Measurements from ENCODE around the gene DENND4A. TPM values are rescaled to one million over a fixed set of nuclear protein-coding genes. Genes with fewer than 3 reads are reported as not detected.

The DENND4A gene
- total RNA-seq, 1 donor from 2014 or later = 13.9 TPM

- Histone ChIP-seq H4K20me1 (ENCODE audit: insufficient read depth, low read length) (no peaks in the 10 kb centered on the region), H3K27ac (ENCODE audit: low read depth, low read length) (no peak overlapping the region), H3K79me2 (ENCODE audit: insufficient read depth, low read length) (no peaks in the 10 kb centered on the region), H3K9me3 (ENCODE audit: insufficient read depth, low read depth, low read length) (no peaks in the 10 kb centered on the region), H3K36me3 (ENCODE audit: insufficient read depth, low read length) (peaks cover 19% of the 10 kb centered on the region), H3K27me3 (ENCODE audit: insufficient read depth, low read length) (no peaks in the 10 kb centered on the region), H3K4me3 (ENCODE audit: insufficient read depth, low read depth, low read length) (no peak overlapping the region), H3K4me1 (ENCODE audit: insufficient read depth, low read length) (no peaks in the 10 kb centered on the region), H3K4me2 (ENCODE audit: low read length) (no peak overlapping the region), H3K9ac (ENCODE audit: low read length) (no peak overlapping the region), H2AFZ (ENCODE audit: low read depth, low read length) (no peak overlapping the region)
- FAIRE-seq (no peak), DNase-seq (ENCODE audit: low read depth) (no peak)
- peaks cover 2% of the 10 kb centered on the region for H3K9me3 Mint-ChIP-seq (ENCODE audit: unreplicated experiment)
- H3K27ac Mint-ChIP-seq (ENCODE audit: unreplicated experiment) = no peak overlapping the region
- H3K4me1 Mint-ChIP-seq (ENCODE audit: low read depth, unreplicated experiment) = no peaks in the 10 kb centered on the region
- peaks cover 8% of the 10 kb centered on the region for H3K36me3 Mint-ChIP-seq (ENCODE audit: low read depth, unreplicated experiment)
- H3K27me3 Mint-ChIP-seq (ENCODE audit: low read depth, unreplicated experiment) = no peaks in the 10 kb centered on the region
- no peak overlapping the region for H3K4me3 Mint-ChIP-seq (ENCODE audit: unreplicated experiment)
- TF ChIP-seq CTCF (IDR thresholded peaks at IDR 0.05; ENCODE audit: insufficient read depth, low read depth, low read length) (no peak), EZH2 (IDR thresholded peaks at IDR 0.05; ENCODE audit: insufficient read depth, low read length) (no peak)
Observed at GRCh38 chr15:65695081-65695480, 97.0 kb downstream of the DENND4A start.

DNA sequence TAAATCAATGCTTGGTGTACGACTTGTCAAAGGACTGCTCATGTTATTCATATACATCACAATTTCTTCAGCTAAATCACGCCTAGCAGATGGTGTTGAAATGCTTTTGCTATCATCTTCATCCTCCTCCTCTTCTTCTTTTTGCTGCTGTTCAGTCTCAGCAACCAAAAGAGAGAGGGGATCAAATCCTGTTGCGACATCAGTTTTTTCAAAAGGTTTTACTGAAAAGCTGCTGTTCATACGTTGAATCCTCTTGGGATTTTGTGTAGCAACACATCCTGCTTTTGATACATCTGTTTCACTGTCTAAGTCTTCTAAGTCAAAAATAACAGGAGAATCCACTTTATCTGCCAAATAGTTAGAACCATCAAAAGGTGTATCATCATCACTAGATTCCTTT, 101.3 kb downstream of the DENND4A start:
- FAIRE-seq (no peak), DNase-seq (ENCODE audit: low read depth) (no peak)
- Histone ChIP-seq H3K27me3 (ENCODE audit: insufficient read depth, low read length) (no peaks in the 10 kb centered on the region), H3K4me3 (ENCODE audit: insufficient read depth, low read depth, low read length) (no peak overlapping the region), H2AFZ (ENCODE audit: low read depth, low read length) (no peak overlapping the region), H3K9me3 (ENCODE audit: insufficient read depth, low read depth, low read length) (no peaks in the 10 kb centered on the region), H3K36me3 (ENCODE audit: insufficient read depth, low read length) (peaks cover 14% of the 10 kb centered on the region), H4K20me1 (ENCODE audit: insufficient read depth, low read length) (no peaks in the 10 kb centered on the region), H3K4me1 (ENCODE audit: insufficient read depth, low read length) (no peaks in the 10 kb centered on the region), H3K27ac (ENCODE audit: low read depth, low read length) (no peak overlapping the region), H3K4me2 (ENCODE audit: low read length) (no peak overlapping the region), H3K79me2 (ENCODE audit: insufficient read depth, low read length) (no peaks in the 10 kb centered on the region), H3K9ac (ENCODE audit: low read length) (no peak overlapping the region)
- no peak overlapping the region for H3K27ac Mint-ChIP-seq (ENCODE audit: unreplicated experiment)
- peaks cover 19% of the 10 kb centered on the region for H3K36me3 Mint-ChIP-seq (ENCODE audit: low read depth, unreplicated experiment)
- TF ChIP-seq CTCF (IDR thresholded peaks at IDR 0.05; ENCODE audit: insufficient read depth, low read depth, low read length) = no peak
- TF ChIP-seq EZH2 (IDR thresholded peaks at IDR 0.05; ENCODE audit: insufficient read depth, low read length) = no peak
- H3K9me3 Mint-ChIP-seq (ENCODE audit: unreplicated experiment) = peaks cover 2% of the 10 kb centered on the region
- H3K4me1 Mint-ChIP-seq (ENCODE audit: low read depth, unreplicated experiment) = no peaks in the 10 kb centered on the region
- H3K27me3 Mint-ChIP-seq (ENCODE audit: low read depth, unreplicated experiment) = no peaks in the 10 kb centered on the region
- no peak overlapping the region for H3K4me3 Mint-ChIP-seq (ENCODE audit: unreplicated experiment)

DNA sequence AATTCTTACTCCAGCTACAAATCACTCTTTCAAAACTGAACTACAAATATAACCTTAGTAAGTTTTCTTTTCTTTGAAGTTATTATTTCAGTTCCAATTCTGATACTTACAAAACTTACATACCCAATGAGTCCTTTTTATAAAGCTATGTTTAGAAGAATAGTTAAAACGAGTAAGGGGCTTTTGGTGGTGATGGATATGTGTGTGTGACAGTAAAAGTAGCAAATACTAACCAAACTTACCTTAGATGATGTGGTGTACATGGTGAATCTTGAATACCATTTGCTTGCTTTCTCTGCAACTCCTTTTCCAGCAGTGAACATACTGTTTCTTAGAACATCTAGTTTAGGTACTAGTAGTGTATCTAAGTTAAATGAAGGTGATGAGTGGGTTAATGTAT, 101.9 kb downstream of the DENND4A start:
- H3K9ac ChIP-seq (ENCODE audit: low read length) = no peak overlapping the region
- H3K4me3 ChIP-seq (ENCODE audit: insufficient read depth, low read depth, low read length) = no peak overlapping the region
- H3K27me3 Mint-ChIP-seq (ENCODE audit: low read depth, unreplicated experiment) = no peaks in the 10 kb centered on the region
- peaks cover 2% of the 10 kb centered on the region for H3K9me3 Mint-ChIP-seq (ENCODE audit: unreplicated experiment)
- H3K36me3 Mint-ChIP-seq (ENCODE audit: low read depth, unreplicated experiment) = peaks cover 22% of the 10 kb centered on the region
- H3K4me3 Mint-ChIP-seq (ENCODE audit: unreplicated experiment) = no peak overlapping the region
- H3K27ac ChIP-seq (ENCODE audit: low read depth, low read length) = no peak overlapping the region
- no peaks in the 10 kb centered on the region for H3K27me3 ChIP-seq (ENCODE audit: insufficient read depth, low read length)
- no peak overlapping the region for H3K27ac Mint-ChIP-seq (ENCODE audit: unreplicated experiment)
- no peak overlapping the region for H2AFZ ChIP-seq (ENCODE audit: low read depth, low read length)
- DNase-seq (ENCODE audit: low read depth) = no peak
- H3K4me2 ChIP-seq (ENCODE audit: low read length) = no peak overlapping the region
- no peaks in the 10 kb centered on the region for H3K79me2 ChIP-seq (ENCODE audit: insufficient read depth, low read length)
- no peaks in the 10 kb centered on the region for H3K4me1 Mint-ChIP-seq (ENCODE audit: low read depth, unreplicated experiment)
- H3K4me1 ChIP-seq (ENCODE audit: insufficient read depth, low read length) = no peaks in the 10 kb centered on the region
- no peaks in the 10 kb centered on the region for H3K9me3 ChIP-seq (ENCODE audit: insufficient read depth, low read depth, low read length)
- H3K36me3 ChIP-seq (ENCODE audit: insufficient read depth, low read length) = peaks cover 14% of the 10 kb centered on the region
- FAIRE-seq = no peak
- no peaks in the 10 kb centered on the region for H4K20me1 ChIP-seq (ENCODE audit: insufficient read depth, low read length)
- TF ChIP-seq EZH2 (IDR thresholded peaks at IDR 0.05; ENCODE audit: insufficient read depth, low read length) (no peak), CTCF (IDR thresholded peaks at IDR 0.05; ENCODE audit: insufficient read depth, low read depth, low read length) (no peak)
